HG03457 (cell line): ENCODE results near the gene SGMS2.
"Not testable (repeated sequence)": the region's sequence is repeated elsewhere in the genome, so short reads cannot be mapped to it uniquely, and the experiment has no call there.

Experiments used
- ATAC-seq: cut with Tn5 transposase; IDR thresholded peaks from one replicate; pipeline ENCODE4 v1.9.1; 2021; ENCODE audit warnings: moderate number of reproducible peaks; ENCODE audit not compliant: unreplicated experiment

SGMS2 gene

DNA sequence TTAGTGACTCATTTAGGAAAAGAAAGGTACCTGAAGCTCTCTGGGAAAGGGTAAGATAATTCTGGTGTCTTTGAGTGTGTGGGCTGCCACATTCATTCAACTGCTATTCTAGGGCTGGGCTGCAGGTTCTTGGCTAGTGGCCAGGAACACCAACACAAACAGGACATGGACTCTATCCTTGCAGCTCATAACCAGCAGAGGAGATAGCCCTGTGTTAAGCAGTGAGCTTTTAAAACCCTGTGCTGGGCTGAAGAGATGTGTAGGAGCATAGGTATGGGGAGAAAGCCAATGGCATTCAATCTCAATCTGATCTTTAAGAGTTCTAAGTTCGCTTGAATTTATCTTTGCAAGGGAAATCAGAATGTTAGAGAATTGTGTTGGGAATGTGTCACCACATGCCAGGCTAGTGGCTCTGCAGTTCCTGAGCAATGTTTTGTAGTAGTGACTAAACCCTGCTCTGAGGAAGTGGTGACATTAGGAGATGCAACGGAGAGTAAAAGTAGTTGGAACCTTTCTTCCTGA lies 39.2 kb downstream of the SGMS2 start:
- ATAC-seq, result no peak

DNA sequence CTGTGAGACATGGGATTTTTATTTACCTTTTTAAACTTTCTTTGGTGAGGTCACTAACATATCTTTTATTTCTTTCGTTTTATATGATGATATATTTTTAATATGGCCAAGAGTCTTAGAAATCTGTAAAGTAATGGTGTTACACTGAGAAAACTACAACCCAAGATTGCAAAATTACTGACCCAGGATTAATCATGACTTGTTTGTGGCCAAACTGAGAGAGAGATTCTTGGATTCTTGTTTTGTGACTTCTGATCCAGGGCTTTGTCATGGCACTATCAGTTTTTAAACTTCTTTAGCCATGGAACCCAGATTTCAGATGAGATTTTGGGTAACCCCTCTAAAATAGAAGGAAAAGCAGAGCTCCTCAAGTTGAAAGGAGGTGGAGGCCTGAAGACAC lies 42.0 kb downstream of the SGMS2 start:
- no peak for ATAC-seq

DNA sequence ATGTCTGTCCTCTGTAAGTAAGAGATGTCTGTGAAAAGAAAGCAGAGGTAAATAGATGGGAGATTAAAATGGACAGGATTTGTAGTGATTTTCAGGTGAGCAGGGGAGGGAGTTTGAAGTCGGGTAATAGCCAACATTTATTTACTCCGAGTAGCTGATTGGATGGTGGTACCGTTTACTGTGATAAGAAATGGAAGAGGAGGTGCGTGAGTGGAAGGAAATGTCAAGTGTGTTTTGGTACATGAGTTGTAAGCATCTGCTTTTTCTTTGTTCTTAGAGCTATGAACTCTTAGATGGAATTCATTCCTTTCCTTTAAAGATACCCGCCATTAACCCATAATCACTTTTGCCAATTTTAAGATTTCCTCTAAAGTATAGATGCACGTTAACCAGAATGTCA lies 45.5 kb downstream of the SGMS2 start:
- no peak for ATAC-seq

DNA sequence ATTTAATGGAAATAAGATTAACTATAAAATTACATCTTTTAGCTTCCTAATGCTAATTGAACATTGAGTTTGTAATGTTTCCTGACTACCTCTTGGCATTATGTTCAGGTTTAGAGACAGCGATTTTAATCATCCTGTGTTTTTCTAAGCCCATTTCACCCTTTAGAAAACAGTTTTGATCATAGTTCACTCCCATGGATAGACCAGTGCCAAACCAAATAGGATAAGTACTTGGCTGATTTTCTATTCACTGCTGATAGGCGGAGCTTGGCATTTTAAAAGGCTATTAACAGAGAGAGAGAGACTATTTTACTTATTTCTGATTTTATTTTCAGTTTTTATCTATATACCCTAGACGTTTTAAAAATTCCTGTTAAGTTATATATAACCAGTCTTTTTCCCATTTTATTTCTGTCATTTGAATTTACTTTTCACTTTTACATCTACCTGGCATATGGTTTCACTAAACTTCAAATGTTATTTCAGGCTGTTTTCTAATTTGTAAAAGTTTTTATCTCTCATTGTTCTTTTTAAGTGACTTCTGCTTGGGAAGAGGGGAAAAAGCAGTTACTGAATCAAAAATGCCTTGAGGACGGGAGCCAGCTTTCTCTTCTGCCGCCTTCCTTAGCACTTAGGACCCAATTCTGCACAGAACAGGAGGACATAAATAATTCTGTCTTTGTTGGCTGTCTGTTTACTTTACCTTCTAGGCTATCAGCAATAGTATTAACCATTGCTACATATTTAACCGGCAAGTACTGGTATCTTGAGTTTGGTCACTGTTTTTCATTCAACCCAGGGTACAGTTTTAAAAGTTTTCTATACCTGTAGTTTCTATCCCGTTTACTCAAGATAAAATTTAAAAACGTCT lies 46.4 kb downstream of the SGMS2 start:
- ATAC-seq, result no peak

DNA sequence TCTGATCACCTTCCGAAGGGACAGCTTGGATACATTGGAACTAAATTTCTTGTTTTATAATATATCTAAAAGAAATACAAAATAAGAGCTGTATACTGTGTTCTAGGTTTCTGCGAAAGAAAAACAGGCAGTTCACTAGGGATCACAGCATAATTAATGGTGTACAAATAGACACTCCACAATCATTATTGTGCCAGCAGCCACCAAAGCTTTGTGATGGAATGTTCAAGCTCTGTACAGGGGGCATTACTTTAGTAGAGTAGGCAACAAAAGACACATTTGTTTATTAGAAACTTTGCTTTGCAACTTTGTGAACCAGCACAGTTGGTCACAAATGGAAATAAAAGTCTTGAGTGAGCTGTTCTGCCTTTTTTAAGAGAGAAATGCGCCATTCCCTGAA lies 49.3 kb downstream of the SGMS2 start:
- no peak for ATAC-seq

DNA sequence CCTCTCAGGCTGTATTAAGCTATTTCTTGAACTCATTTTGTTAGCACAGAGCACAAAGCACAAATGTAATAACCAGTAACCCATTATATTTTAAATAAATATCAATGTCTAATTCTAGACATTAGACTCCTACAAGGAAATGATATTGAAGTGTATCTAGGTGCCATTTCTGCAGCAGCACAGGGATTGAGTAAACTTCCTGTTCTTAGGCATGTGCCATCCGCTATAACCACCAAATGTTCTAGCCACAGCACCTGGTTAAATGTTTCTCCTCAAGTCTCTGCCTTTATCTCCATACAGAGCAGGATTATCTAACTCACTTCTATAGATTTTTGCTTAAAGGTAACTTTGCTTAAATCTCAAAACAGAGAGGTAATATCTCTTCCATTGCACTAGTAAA lies 51.4 kb downstream of the SGMS2 start:
- no peak for ATAC-seq

DNA sequence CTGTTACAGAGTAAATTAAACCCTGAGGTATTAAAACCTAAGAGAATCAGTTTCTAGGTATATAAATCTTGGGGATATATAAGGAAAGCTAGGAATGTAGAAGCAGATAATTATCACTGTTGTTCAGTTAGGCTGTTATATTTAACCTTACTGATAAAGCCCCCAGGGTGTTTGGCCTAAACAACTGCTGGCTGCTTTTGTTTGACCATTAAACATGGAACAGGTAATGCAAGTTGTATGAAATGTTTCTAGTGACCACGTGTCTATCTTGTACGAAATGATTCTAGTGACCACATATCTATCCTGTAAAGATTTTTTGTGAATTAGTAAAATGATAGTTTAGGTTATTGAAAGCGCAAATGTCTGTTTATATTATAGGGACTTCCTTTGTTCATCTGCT lies 52.6 kb downstream of the SGMS2 start:
- ATAC-seq, result no peak

DNA sequence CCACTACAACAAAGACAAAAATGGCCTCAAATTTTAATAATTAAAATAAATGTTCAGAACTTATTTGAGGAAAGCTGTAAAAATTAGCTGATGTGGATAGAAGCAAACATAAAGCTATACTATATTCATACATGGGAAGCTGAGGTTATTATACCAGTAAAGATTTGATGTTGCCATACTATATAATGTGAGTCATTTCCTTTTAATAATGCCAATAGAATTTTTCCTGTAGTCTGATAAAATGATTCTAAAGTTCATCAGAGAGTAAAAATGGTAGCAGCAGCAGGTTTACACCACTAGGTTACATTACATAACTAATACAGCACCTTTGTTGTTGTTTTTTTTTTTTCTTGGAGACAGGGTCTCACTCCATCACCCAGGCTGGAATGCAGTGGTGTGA lies 61.1 kb downstream of the SGMS2 start:
- ATAC-seq, result no peak

DNA sequence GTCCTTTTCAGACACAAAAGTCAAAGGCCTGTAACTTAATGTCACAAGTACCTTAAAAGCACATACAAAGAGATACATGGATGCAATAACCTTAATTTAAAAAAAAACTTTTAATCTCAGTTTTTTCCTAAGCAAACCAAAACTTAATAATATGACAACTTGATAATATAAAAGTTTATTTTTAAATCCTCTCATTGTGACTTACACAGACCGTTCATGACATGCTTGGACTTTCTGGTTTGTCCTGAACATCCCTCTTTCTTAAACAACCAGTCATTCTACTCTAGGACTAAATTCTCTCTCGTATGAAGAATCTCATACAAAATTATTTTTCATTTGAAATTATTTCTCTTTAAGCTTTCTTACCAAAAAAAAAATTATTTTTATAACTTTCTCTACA lies 63.5 kb downstream of the SGMS2 start:
- ATAC-seq, result no peak

DNA sequence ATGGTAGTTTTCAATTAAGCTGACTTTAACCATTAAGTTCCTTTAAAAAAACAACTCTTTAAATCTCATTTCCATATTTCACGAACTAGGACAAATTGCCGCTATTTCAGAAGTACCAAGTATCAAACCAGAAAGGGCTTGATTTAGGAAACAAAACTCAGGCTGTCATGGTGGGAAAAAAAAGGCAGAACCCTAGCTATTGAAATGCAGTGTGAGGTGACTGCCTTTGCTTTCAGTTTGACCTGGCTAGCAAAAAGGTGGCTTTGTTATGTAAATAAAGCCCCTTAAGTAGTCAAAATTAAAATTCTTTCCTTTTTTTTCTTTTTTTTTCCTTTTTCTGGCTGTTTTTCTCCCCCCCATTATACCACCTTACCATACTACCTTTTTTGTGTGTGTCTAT lies 66.0 kb downstream of the SGMS2 start:
- no peak for ATAC-seq

DNA sequence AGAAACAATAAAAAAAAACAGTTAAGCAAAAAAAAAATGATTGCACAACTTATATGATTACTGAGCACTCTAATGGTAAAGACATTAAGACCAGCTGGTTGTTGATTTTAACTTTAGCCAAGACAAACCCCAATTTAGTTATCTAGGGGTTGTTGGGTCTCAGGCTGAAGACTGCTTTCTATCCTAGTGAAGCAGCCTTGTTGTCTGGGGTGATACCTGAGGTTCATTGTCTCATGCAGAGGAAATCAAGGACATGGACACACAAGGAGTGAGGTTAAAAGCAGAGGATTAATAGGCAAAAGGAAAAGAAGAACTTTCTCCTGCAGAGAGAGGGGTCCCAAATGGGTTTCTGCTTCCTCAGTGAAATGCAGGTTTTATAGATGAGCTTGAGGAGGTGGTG lies 66.6 kb downstream of the SGMS2 start:
- no peak for ATAC-seq

DNA sequence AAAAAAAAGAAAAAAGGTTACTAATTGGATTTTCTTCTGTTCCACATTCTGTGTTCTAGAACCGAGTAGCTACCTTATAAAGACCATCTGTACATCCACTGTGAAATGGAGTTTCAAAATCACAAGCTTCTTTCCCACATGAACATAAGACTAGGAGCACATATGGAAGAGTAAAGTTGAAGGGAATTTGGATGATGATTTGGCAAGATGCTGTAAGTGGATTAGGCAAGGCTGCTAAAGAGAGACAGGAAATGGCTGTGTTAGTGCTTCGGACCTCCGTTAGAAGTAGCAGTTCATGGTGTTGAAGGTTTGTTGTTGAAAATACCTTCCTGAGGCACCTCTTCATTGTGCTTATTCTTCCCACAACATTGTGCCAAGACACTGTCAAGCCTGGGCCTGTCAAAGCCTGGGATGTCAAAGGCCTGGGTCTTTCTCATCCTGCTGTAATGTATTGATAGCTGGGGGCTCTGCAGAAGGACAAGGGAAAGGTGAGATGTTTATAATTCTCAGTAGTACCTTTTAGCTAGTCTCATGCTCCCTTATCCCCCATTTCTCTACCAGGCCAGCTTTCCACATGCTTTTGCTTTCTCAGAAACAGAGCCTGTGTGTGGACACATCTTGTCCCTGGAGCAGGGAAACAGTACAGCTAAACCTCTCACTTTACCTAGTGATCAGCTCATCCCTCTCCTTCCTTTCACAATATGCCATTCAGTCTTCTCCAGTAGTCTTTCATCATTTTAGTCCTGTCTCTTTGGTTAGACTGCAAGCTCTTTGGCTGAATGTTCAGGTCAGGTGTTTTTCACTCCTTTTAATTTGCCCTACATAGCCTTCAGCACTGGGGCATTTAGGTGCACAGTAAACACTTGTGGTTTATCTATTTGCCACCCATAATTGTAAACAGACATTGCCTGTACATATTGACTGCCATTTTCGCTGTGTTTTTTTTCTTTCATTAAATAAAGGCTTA lies 68.7 kb downstream of the SGMS2 start:
- ATAC-seq, result no peak

DNA sequence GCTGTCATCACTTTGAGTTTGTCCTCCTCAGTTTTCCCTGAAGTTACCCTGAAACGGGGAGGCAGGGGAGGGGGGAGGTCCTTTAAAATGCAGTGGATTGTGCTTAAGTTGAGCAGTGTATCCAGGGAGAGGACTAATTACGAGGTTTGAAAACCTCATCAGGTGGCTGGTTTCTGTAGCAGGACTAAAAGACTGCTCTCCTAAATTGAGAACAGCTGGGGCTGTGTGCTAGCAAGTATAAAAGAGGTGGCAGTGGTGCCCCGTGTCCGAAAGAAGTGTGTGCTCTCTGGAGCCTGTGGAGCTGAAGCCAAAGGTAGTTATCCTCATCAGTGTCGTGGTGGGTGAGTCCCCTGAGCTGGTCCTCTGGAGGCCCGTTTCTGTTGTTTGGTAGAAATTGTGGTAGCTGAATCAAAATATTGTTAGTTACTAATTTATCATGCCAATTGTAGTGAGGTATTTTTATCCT lies 69.4 kb downstream of the SGMS2 start:
- ATAC-seq, result no peak

DNA sequence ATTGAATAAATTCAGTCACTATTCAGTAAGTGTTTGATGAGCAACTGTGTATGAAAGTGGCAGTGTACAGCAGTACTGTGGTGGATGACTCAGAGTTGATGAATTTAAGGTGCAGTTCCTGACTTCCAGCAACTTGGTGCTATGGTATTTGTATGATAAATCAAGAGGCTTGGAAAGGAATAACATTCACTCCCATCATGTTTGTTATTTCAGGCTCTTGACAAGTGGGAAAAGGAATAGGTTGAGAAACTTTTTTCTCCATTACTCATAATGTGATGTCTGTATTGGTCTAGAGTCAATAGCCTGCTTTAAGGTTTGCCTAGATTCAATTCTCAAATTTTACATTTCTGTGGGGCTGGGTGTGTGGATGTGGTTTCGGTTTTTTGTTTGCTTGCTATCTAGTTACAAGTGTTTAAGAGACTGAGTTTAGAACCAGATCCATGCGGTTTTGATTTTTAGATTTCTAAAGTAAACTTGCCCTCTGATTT lies 71.5 kb downstream of the SGMS2 start:
- no peak for ATAC-seq

DNA sequence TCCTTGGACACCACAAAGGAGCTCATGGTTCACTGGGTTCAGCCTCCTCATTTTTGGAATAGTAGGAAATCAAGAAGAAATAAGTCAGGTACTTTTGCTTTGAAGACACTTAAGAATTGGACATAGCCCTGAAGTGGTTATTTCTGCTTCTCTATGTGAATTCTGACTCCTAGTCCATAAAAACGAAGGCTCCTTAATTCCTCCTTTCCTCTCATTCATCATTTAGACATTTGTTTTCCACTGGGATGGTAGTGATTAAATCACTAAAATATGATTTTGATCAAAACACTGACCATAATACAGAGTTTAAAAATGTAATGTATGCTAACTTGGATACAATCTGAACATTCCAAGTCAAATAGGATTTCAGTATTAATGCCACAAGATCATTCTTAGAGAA lies 71.9 kb downstream of the SGMS2 start:
- ATAC-seq, result no peak

DNA sequence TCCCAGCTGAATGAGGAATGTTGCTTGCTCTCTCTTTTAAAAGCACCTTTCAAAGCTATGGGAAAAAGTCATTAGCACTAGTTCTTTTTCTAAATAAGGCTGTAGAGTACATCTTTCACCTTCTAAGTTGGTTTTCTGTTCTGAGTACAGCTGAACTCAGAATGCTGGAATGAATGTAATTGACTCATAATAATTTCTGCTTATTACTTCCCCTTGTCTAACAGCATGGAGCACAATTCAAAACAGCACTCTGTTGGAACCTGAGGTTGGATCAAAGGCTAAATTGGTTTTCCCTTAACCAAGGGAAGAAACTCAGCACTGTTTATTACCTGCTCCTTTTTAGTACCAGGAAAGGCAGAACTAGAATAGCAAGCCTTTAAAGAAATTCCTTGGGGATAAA lies 73.1 kb downstream of the SGMS2 start:
- ATAC-seq, result no peak

DNA sequence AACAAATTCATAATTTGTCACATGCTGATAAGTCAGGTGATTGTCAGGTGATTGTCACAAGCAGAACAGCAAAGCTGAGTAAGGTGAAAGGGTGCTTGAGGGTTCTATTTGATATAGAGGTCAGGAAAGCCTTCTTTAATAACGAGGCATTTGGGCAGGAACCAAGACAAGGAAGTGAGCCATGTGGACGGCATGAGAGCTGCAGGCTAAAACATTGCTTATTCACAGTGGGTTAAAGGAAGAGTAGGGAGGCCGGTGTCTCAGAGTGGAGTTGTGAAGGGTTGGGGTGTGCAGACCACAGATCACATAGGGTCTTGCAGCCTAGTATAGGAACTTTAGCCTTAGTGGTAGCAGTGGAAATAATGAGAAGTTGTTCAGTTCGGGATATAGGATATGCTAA lies 75.3 kb downstream of the SGMS2 start:
- ATAC-seq, result no peak

DNA sequence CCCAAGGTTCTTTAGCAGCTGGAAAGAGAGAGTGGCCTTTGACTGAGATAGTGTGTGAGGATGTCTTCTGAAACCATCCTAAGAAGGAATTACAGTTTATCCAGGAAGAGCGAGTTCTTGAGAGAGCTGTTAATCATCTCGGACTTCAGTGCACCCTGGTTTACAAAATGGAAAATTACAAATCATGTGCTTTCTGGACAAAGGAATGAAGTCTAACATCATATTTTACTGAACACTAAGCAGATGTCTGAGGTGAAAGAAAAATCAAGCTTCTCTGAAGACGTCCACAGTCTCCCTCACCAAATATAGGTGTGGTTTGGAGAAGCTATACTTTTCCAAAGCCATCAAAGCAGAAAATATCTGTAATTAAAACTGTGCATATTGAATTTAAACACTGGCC lies 75.8 kb downstream of the SGMS2 start:
- no peak for ATAC-seq

DNA sequence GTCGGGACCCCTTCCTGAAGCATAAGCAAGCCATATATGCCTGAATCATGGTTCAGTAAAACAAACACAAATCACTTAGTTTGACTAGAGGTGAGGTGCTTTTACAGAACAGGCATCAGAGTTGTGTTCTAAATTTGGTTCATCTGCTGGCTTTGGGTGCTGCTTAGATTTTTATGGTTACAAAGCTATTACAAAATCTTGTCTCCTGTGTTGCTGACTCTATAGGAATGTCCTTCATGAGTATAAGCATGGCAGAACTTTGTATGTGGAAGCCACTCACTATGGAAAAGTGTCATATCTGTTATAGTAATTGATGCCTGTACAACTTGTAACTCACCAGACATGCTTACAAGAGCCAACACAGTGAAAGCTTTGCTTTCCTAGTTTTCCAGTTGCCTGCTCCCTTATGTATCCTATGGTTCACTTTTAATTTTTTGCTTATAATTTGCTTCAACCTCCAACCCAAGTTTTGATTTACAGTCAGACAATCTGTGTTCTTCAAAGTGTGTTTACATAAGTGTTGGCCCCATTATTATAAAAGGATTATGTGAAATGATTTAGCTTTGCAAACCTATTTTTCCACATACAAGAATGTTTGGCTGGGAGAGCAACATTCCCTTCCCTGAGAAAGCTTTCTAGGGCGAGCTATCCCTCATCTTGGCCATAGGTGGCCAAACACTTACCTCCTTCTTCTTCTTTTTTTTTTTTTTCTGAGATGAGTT lies 76.6 kb downstream of the SGMS2 start:
- no peak for ATAC-seq

DNA sequence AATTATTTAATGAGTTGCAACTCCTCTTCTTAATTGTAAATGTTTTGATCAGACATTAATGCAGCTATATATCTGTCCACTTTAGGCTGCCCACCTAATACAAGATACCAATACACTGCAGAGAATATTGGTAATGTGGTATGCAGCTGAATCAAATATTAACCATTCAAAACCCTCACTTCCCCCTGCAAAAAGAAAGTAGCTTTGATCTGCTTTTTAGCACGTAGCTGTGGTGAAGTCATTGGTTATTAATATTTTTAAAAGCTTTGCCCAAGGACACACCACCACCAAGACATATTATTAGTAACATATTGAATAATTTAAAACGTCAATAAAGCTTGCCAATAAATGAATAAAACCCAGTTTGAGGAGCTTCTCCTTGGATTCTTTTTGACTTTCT lies 78.0 kb downstream of the SGMS2 start:
- ATAC-seq, result peak; percentile 97

DNA sequence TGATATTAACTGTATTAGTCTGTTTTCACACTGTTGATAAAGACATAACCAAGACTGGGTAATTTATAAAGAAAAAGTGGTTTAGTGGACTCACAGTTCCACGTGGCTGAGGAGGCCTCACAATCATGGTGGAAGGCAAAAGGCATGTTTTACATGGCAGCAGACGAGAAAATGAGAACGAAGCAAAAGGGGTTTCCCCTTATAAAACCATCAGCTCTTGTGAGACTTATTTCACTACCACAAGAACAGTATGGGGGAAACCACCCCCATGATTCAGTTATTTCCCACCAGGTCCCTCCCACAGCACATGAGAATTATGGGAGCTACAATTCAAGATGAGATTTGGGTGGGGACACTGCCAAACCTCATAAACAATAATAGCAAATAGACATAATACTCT lies 80.3 kb downstream of the SGMS2 start:
- not testable (repeated sequence) for ATAC-seq
